GM23248 (cell line): ENCODE results near the gene SEPTIN1.

Source experiments
- EZH2 ChIP-seq: fragments of 200-600 bp; sonication (generic); IDR thresholded peaks from 2 replicates; pipeline ENCODE4 v1.6.1; 2018; ENCODE audit warnings: antibody characterized with exemption, mild to moderate bottlenecking; ENCODE audit not compliant: insufficient read depth, poor library complexity, severe bottlenecking
- EZH2phosphoT487 ChIP-seq: fragments of 200-600 bp; sonication (generic); IDR thresholded peaks from 2 replicates; pipeline ENCODE4 v1.6.1; 2018; ENCODE audit warnings: antibody characterized with exemption, moderate library complexity, mild to moderate bottlenecking, low read depth; ENCODE audit not compliant: insufficient read depth

DNA sequence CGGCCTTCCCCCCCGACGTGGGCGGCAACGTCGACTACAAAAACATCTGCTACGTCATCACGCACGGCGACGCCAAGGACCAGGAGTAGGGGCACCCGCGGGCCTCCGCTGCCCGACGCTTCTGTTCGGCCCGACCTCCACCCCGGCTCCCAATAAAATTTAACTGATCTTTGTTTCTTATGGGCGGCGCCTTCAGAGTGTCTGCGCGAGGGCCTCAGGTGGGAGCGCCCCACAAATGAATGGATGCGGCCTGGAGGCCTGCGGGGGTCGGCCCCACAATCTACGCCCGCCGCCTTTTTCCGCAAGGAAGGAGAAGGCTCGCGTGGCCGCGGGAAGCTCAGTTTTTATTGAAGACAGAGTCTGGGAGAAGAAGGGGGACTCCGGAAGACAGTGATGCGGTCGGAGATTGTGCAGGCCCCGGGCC, 4.5 kb downstream of the SEPTIN1 start:
- TF ChIP-seq EZH2 (no peak), EZH2phosphoT487 (no peak)
